IPS-18c (cell line): ENCODE data around the gene ISYNA1.
A peak's percentile ranks its signal among the peaks of the same experiment; 100 is the strongest.

Experiments
- H3K4me3 ChIP-seq: 2 replicates; pipeline ENCODE4 v1.7.0; 2013; ENCODE audit warnings: low read depth, mild to moderate bottlenecking, low read length, moderate library complexity; ENCODE audit not compliant: insufficient read depth
- H3K9me3 ChIP-seq: one replicate; pipeline ENCODE4 v1.6.1; 2013; ENCODE audit warnings: mild to moderate bottlenecking, low read length, moderate library complexity; ENCODE audit not compliant: control insufficient read depth, insufficient read depth

Gene ISYNA1

DNA sequence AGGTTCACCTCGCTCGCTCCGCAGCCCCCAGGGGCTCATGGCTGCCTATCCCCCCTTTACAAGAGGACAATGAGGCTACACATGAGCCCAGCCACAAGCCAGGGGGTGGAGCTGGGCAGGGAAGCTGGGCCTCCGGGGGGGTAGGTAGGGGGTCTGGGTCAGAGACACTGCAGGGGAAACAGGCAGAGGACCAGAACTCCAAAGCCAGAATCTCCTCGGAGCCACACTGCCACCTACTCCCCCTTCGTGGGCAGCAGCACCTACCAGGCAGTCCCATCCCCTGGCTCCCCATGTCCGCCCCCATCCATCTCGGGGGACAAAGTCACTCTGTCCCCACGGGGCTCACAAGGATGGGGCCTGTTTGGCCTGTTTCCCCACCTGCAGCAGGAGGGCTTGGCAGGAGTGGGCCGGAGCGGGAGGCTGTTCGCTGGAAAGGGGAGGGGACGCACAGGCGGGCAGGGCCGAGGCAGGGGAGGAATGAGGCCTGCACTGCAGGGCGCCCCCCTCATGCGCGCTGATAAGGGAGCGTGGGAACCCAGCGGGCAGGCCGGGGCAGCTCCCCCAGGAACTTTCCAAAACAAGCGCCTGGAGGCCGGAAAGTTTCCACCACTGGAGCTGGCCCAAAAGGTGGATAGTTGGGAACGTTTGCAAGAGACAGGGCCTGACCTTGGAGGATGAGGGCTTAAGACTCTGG, 545 bp upstream of the ISYNA1 start:
- H3K9me3 ChIP-seq, result peaks cover 2% of the 10 kb centered on the region
- peak overlapping the region; percentile 81; the same call in 1 of the 2 replicates for H3K4me3 ChIP-seq

DNA sequence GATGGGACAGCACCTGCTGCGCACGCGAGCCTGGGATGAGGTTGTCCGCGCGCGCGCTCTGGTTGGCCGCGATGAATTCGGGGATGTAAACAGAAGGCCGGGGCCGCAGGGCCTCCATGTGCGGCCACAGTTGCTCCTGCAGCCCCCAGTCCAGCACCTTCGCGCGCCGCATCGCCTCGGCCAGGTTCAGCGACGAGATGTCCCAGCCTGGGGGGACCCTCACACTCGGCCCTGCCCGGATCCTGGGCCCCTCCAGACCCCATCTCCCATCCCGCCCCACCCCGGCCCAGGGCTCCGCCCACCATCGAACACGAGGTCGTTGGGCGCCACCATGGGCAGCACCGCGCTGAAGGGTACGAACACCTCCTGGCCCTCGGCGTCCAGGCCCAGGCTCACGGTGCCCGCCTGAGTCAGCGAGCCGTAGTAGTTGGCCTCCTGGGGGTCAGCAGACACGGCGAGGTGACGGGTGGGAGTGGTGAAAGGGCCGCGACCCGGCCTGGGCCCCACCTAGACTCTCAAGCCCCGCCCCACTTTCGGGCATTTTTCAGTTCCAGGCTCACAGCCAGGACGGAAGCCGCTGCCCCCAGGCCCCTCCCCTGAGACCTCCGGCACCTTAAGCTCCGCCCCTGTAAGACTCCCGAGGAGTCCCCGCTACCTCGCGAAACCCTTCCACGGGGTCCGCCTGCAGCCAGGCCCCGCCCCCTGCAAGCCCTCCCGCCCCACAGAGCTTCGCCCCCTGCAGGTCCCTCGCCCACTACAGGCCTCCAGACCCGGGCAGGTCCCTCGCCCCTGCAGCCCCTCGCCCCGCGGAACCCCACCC, 1.1 kb downstream of the ISYNA1 start:
- Histone ChIP-seq H3K9me3 (peaks cover 2% of the 10 kb centered on the region), H3K4me3 (peak overlapping the region; percentile 81)

DNA sequence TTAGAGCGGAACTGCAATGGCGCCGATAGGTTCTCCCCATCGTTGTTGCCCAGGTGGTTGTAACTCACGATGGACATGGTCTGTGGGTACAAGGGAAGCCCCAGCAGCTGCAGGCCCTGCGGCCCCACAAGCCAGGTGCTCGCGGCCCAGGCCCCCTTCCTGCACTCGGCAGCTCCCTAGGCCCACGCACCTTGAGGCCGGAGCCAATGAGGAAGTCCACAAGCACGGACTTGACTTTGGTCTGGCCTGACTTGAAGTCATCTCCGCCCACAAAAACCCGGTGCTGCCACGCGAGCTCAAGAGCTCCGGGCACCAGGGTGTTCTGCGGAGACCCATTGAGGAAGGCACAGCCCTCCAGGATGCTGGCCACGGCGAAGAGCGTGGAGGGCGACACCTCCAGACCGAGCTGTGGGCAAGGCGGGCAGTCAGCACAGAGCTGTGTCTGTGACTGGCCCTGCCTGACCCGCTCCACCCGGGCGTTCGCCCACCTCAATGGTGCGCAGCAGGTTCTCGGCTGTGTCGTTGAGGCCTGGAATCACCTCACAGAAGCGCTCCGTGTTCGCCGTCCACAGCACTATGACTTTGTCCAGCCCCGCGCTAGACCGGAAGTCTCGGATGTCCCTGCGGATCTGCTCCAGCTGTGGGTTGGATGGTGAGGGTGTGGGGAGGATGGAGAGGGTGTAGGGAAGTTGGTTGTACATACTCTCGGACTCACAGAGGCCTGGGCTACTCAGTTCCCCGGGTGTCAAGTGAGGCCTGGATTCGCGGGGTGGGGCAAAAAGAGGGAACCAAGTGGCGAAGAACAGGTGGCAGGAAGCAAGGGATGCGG, 1.9 kb downstream of the ISYNA1 start:
- Histone ChIP-seq H3K4me3 (peak overlapping the region; percentile 81), H3K9me3 (peaks cover 2% of the 10 kb centered on the region)

DNA sequence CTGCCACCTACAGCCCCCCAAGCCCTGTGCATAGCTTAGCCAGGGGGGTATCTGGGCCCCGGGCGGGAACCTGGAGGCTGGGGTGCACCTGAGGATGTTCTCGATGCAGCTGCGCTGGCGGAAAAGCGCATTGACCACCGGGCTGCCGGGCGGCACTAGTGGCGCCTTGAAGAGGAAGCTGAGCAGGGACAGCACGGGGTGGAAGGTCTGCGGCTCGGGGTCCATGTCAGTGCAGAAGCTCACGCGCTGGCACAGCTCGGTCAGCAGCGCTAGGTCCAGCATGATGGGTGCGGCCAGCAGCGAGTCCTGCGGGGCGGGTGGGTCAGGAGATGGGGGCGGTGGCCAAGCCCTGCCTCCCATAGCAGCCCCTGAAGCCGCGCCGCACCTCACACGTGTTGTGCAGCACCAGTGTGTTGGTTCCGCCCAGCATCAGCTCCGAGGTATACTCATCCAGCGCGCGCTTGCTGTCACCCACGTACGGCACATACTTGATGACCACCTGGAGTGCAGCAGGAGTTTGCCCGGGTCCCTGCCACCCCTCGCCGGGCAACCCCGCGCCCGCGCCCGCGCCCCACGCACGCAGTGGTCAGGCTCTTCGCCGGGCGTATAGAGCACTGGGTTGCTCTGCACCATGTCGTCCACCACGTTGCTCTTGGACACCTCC, 2.6 kb downstream of the ISYNA1 start:
- no peak overlapping the region for H3K4me3 ChIP-seq
- H3K9me3 ChIP-seq, result no peaks in the 10 kb centered on the region

DNA sequence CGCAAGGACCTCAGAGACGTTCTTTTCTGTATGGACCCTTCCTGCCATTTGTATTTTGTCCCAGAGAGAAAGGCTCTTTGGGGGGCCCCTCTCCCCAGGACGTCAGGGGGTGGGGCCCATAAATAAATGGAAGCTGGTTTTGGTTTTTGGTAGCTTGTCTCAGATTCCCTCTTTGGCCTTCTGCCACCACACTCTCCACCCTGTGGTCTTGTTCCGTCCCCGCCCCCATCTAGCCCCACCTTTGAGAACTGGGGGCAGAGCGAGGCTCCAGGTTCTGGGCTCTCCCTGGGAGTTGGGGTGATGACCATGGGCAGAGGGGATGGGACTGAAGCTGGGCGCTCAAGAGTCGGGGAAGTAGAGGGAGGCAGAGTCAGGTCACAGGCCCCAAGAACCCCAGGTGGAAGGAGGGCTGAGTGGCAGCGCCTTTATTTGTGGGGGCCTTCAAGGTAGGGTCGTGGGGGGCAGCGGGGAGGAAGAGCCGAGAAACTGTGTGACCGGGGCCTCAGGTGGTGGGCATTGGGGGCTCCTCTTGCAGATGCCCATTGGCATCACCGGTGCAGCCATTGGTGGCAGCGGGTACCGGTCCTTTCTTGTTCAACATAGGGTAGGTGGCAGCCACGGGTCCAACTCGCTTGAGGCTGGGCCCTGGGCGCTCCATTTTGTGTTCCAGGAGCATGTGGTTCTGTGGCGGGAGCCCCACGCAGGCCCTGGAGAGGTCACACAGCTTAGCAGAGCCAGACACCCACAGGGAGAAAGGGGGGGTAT, 3.3 kb downstream of the ISYNA1 start:
- H3K9me3 ChIP-seq, result no peaks in the 10 kb centered on the region
- H3K4me3 ChIP-seq, result no peak overlapping the region; the same call in 1 of the 2 replicates

DNA sequence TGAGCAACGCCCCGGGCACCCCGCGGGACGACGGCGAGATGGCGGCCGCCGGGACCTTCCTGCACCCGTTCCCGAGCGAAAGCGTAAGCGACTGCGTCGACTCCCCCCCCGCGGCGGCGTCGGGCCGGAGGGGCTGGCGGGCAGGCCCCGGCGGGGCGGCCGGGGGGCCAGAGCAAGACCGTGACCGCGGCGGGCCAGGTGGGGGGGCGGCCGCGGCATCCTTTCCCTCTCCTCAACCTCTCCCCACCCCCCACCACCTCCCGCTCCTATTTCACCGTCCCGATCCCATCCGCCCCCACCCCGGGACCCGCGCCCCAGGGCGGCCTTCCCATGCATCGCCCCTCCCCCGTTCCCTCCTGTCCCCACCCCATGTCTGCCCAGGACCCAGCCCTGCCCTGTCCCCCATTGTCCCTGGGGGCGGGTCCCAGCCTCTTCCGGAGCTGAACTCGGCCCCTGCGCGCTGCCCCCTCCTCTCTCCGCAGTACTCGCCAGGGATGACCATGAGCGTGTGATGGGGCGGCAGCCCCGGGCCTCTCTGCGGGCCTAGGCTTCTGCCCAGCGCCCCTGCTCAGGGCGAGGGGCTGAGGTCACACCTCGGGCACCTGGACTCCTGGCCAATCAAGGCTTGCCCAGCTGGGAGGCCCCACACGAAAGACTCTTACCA, 4.1 kb downstream of the ISYNA1 start:
- Histone ChIP-seq H3K4me3 (peak overlapping the region; percentile 34; the same call in 1 of the 2 replicates), H3K9me3 (no peaks in the 10 kb centered on the region)

DNA sequence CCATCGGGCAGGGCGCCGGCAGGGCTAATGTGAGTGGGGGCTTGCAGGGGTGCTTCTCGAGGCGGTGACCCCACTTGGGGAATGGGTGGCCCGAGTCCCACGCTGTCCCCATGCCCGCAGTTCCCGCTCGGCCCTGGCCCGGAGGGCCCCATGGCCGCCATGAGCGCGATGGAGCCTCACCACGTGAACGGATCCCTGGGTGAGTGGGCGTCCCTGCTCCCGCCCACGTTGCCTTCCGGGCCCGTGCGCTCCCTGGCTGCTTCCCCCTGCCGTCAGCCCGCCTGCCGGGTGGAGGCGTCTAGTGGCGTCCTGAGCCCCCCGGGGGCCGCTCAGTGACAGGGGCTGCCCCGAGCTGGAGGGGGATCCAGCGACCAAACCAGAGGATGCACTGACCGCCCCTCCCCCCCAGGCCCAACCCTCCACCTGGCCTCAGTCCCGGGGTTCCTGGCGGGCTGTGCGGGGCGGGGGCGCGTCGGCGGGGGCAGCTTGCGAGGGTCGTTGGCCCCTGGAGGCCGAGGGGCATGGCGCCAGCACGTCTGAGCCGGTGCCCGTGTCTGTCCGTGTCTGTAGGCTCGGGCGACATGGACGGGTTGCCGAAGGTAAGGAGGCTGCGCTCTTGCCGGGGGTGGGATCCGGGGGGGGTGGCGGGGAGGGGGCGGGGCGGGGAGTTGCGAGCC, 4.8 kb downstream of the ISYNA1 start:
- no peaks in the 10 kb centered on the region for H3K9me3 ChIP-seq
- peak overlapping the region; percentile 58 for H3K4me3 ChIP-seq

DNA sequence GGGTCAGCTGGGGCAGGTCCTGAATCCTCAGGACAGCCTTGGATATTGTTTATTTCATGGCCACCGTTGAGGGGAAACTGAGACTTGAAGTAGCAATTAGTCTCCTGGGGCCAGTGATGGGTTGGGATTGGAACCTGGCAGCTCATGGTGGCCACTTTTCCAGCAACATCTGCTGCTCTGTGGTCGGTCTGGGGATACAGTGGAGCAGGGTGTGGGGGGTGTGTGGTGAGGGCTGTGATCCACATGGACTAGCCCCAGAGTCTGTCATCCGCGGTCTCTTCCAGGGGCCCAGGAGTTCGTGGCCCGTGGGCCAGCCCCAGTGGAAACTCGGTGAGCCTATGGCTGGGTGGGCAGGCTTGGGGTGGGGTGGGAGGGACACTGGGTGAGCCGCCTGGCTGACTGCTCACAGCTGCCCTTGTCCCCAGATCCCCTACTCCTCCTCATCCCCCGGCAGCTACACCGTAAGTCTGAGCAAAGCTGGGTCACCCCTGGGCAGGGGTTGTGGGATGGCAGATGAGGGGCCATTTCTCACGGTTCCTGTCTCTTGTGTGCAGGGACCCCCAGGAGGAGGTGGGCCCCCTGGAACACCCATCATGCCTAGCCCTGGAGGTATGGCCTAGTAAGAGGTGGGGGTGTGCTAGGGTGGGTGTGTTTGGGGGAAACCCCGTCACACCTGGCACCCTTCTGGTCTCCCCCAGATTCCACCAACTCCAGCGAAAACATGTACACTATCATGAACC, 5.5 kb downstream of the ISYNA1 start:
- H3K9me3 ChIP-seq, result no peaks in the 10 kb centered on the region
- peak overlapping the region; percentile 58 for H3K4me3 ChIP-seq

DNA sequence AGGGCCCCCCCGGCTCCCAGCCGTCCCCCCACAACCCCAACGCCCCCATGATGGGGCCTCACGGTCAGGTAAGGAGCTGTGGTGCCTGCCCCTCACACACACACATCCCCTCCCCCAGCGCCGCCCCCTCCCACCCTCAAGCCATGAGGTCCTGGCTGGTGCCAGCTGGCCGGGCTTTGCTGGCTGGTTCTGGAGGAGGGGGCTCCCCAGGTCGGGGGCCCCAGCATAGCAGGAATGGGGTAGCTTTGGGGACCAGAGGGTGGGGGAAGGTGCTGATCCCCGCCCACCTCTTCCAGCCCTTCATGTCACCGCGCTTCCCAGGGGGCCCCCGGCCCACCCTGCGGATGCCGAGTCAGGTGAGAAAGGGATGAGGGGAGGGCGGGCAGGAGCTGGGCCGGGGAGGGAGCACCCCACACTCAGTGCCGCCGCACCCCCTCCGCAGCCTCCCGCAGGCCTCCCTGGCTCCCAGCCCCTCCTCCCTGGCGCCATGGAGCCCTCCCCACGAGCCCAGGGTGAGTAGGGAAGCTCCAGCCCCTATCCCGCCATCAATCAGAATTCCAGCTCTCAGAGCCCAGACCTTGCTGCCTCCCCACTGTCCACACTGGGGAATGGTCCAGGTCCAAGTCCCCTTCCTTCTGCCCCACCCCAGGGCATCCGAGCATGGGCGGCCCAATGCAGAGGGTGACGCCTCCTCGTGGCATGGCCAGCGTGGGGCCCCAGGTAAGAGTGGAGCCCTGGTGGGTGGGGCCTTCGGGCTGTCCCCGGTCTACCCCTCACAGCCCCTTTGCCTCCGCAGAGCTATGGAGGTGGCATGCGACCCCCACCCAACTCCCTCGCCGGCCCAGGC, 6.4 kb downstream of the ISYNA1 start:
- H3K4me3 ChIP-seq, result no peak overlapping the region; the same call in 1 of the 2 replicates
- no peaks in the 10 kb centered on the region for H3K9me3 ChIP-seq

DNA sequence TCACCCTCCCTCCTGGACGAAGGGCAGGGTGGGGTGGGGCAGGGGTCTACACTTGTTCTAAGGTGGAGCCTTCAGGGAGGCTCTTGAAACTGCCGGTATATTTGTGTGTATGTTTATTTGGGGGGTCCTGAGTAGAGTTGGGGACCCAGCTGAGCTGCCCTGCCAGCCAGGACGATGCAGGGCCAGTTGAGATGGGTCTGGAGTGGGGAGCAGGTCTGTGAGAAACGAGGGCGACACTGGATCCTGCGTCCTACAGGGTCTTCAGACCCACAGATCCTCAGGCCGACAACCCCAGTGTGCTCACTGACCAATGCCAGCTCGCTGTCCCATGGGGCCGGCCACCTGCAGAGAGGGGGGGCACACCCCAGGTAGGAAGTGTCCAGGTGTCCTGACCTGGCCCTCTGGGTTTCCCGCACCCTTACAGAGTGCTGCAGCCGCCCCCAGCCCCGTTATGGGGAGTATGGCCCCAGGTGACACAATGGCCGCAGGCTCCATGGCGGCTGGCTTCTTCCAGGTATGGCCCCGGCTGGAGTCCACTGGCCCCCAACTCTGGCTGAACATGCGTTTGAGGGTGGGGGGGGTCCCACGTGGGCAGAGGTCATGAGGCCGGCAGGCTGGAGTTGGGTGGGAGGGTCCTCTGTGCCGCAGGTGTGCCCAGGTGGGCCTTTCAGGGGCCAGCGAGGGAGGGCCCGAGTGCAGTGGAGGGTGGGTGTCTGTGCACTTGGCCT, 7.4 kb downstream of the ISYNA1 start:
- no peak overlapping the region for H3K4me3 ChIP-seq

DNA sequence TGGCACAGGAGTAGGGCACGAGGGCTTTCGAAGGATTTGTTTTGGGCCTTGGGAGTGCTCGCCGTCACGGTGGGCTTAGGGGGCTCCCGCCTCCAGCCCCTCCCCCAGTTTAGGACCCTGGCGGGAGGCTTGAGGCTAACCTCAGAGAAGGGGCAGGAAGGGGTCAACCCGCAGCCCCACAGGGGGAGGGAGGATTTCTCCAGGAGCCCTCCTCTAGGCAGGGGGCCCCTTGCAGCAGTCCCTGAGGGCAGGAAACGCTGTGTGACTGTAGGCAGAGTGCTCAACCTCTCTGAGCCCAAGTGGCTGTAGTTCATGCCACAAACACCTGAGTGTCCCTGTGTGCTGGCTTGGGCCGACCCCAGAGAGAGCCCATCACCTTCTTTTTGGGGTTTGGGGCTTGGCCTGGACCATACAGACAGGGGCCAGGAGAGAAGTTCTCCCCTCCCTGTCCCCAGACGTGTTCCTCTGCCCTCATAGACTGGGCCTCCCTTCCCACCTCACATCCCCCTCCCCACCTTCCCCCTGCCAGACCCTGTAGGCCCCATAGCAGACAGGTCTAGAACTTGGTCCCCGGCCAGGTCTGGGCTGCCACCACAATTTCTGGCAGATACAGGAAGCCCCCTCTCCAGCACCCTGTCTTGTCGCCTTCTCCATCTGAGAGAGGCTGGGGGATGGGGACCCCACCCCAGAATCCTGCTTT, 8.1 kb downstream of the ISYNA1 start:
- Histone ChIP-seq H3K4me3 (peak overlapping the region; percentile 71), H3K9me3 (no peaks in the 10 kb centered on the region)

More for the DNA sequence above, 7.4 kb downstream of the ISYNA1 start:
- no peaks in the 10 kb centered on the region for H3K9me3 ChIP-seq

DNA sequence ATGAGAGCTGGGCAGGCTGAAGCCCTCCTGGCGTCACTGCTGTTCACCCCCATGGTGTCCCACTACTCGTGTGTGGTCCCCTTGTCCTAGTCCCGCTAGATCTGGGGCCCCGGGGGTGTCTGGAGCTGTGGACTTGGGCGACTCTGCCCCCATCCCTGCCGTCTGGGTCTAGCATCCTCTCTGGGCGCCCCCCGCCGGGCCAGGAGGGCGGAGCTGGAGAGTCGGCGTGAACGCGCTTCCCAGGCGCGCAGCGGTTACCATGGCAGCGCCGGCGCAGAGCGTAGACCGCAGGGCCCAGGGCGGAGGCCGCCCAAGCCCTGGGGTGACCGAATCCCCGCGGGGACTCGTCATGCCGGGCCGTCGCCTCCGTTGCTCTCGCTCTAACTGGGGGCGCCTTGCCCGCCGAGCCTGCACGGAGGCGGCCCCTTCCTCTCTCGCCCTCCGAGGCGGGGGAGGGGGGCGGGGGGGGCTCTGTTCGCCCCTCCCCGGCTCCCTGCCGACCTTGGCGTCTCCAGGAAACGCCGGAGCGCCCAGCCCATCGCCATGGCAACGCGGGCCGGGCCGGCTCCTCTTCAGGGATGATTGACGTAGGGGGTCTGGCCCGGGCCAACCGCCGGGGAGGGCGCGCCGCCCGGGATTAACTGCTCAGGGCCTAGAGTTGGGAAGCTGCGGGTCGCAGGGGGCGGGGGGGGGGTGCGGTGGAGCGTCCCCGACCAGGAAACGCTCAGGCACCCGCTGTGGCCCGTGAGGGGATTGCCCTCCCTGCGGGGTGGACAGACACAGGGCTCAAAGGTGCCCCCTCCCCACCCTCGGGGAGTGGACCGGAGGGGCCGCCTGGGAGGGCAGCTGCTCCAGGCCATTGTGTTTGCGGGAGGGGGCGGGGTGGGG, 8.9 kb downstream of the ISYNA1 start:
- Histone ChIP-seq H3K4me3 (peak overlapping the region; percentile 71), H3K9me3 (no peaks in the 10 kb centered on the region)
